ENCODE data around the gene DGCR8. TPM values are rescaled to one million over a fixed set of nuclear protein-coding genes. Genes with fewer than 3 reads are reported as not detected.

The DGCR8 gene
- total RNA-seq, 1 experiment from 2014 or later = 41.7 TPM

- TF ChIP-seq EZH2phosphoT487 (IDR thresholded peaks at IDR 0.05; ENCODE audit: borderline replicate concordance, low read length) (no peak), EZH2 (IDR thresholded peaks at IDR 0.05; ENCODE audit: low read length, unreplicated experiment) (no peak)
- TF ChIP-seq, protein P1, sequence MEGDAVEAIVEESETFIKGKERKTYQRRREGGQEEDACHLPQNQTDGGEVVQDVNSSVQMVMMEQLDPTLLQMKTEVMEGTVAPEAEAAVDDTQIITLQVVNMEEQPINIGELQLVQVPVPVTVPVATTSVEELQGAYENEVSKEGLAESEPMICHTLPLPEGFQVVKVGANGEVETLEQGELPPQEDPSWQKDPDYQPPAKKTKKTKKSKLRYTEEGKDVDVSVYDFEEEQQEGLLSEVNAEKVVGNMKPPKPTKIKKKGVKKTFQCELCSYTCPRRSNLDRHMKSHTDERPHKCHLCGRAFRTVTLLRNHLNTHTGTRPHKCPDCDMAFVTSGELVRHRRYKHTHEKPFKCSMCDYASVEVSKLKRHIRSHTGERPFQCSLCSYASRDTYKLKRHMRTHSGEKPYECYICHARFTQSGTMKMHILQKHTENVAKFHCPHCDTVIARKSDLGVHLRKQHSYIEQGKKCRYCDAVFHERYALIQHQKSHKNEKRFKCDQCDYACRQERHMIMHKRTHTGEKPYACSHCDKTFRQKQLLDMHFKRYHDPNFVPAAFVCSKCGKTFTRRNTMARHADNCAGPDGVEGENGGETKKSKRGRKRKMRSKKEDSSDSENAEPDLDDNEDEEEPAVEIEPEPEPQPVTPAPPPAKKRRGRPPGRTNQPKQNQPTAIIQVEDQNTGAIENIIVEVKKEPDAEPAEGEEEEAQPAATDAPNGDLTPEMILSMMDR (conservative IDR thresholded peaks at IDR 0.05; ENCODE audit: low read depth, low read length) = no peak
- Histone ChIP-seq H3K4me1 (ENCODE audit: insufficient read depth, low read length) (no peaks in the 10 kb centered on the region), H3F3A (ENCODE audit: low read length, unreplicated experiment) (no peaks in the 10 kb centered on the region), H3K79me2 (ENCODE audit: low read length) (no peaks in the 10 kb centered on the region), H4K20me1 (ENCODE audit: low read length) (no peaks in the 10 kb centered on the region), H3K27ac (ENCODE audit: low read length) (no peak overlapping the region), H3K27me3 (ENCODE audit: low read length) (no peaks in the 10 kb centered on the region), H3K4me2 (ENCODE audit: low read length) (no peak overlapping the region), H3K4me3 (ENCODE audit: low read length) (no peak overlapping the region), H3K9ac (ENCODE audit: low read length) (no peak overlapping the region), H3K9me3 (ENCODE audit: low read length) (no peaks in the 10 kb centered on the region), H3K36me3 (ENCODE audit: low read depth, low read length) (no peaks in the 10 kb centered on the region), H3K9me2 (replicated peaks; ENCODE audit: low read length) (no peaks in the 10 kb centered on the region), H2AFZ (ENCODE audit: low read length) (no peak overlapping the region)
- ATAC-seq (no peak), DNase-seq (no peak)
- POLR2A ChIA-PET (ENCODE audit: unreplicated experiment) = no interaction called here
- BruUV-seq (replicated peaks) = no TSS peak
- CTCF ChIA-PET = no interaction called here
- intact Hi-C loops (cut with micrococcal nuclease) = no loop called here
Measured at GRCh38 chr22:20146777-20147176, 66.7 kb downstream of the DGCR8 start.

- no peaks in the 10 kb centered on the region for H3K27me3 ChIP-seq (ENCODE audit: low read length)
- H3K9ac ChIP-seq (ENCODE audit: low read length) = no peak overlapping the region
- BruUV-seq (replicated peaks) = no TSS peak
- no peak overlapping the region for H3K27ac ChIP-seq (ENCODE audit: low read length)
- H3K4me1 ChIP-seq (ENCODE audit: insufficient read depth, low read length) = no peaks in the 10 kb centered on the region
- no peak overlapping the region for H2AFZ ChIP-seq (ENCODE audit: low read length)
- no peaks in the 10 kb centered on the region for H3K79me2 ChIP-seq (ENCODE audit: low read length)
- H3K4me2 ChIP-seq (ENCODE audit: low read length) = no peak overlapping the region
- H3K9me2 ChIP-seq (replicated peaks; ENCODE audit: low read length) = no peaks in the 10 kb centered on the region
- no peaks in the 10 kb centered on the region for H3K36me3 ChIP-seq (ENCODE audit: low read depth, low read length)
- CTCF ChIA-PET = no interaction called here
- intact Hi-C loops (cut with micrococcal nuclease) = no loop called here
- no peak for TF ChIP-seq EZH2 (IDR thresholded peaks at IDR 0.05; ENCODE audit: low read length, unreplicated experiment)
- no peaks in the 10 kb centered on the region for H4K20me1 ChIP-seq (ENCODE audit: low read length)
- DNase-seq = no peak
- H3K9me3 ChIP-seq (ENCODE audit: low read length) = no peaks in the 10 kb centered on the region
- no peak overlapping the region for H3K4me3 ChIP-seq (ENCODE audit: low read length)
- ATAC-seq = no peak
- POLR2A ChIA-PET (ENCODE audit: unreplicated experiment) = no interaction called here
- H3F3A ChIP-seq (ENCODE audit: low read length, unreplicated experiment) = no peaks in the 10 kb centered on the region
Measured at GRCh38 chr22:20147237-20147988, 67.4 kb downstream of the DGCR8 start.

DNA sequence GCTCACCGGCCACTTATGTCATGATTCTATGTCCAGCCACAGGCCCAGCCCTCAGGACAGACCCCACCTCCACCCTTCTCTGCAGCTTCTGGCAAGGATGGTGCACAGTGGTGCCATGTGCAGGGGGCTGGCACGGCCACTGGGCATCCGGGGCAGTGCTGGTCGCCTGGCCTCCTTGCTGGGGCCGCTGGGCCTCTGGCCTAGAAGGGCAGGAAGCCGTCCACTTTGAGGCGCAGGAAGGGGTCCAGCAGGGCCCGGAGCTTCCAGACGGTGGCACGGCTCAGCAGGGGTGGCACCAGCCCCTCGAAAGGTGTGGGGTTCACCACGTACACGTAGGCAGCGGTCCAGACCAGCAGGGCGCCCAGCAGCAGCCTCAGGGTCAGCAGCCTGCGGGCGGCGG, 68.4 kb downstream of the DGCR8 start:
- no peaks in the 10 kb centered on the region for H3K4me1 ChIP-seq (ENCODE audit: insufficient read depth, low read length)
- BruUV-seq (replicated peaks) = no TSS peak
- H4K20me1 ChIP-seq (ENCODE audit: low read length) = no peaks in the 10 kb centered on the region
- no peak for TF ChIP-seq EZH2 (IDR thresholded peaks at IDR 0.05; ENCODE audit: low read length, unreplicated experiment)
- TF ChIP-seq, protein P1 (conservative IDR thresholded peaks at IDR 0.05; ENCODE audit: low read depth, low read length) = no peak
- no peak for TF ChIP-seq EZH2phosphoT487 (IDR thresholded peaks at IDR 0.05; ENCODE audit: borderline replicate concordance, low read length)
- no peak for DNase-seq
- ATAC-seq = no peak
- H2AFZ ChIP-seq (ENCODE audit: low read length) = no peak overlapping the region
- H3K27me3 ChIP-seq (ENCODE audit: low read length) = no peaks in the 10 kb centered on the region
- H3K9me2 ChIP-seq (replicated peaks; ENCODE audit: low read length) = no peaks in the 10 kb centered on the region
- ChIA-PET POLR2A (ENCODE audit: unreplicated experiment) (no interaction called here), CTCF (no interaction called here)
- no peaks in the 10 kb centered on the region for H3K79me2 ChIP-seq (ENCODE audit: low read length)
- no peak overlapping the region for H3K4me3 ChIP-seq (ENCODE audit: low read length)
- no peaks in the 10 kb centered on the region for H3F3A ChIP-seq (ENCODE audit: low read length, unreplicated experiment)
- no peaks in the 10 kb centered on the region for H3K36me3 ChIP-seq (ENCODE audit: low read depth, low read length)
- no peak overlapping the region for H3K9ac ChIP-seq (ENCODE audit: low read length)
- no peaks in the 10 kb centered on the region for H3K9me3 ChIP-seq (ENCODE audit: low read length)
- no peak overlapping the region for H3K27ac ChIP-seq (ENCODE audit: low read length)
- intact Hi-C loops (cut with micrococcal nuclease) = no loop called here
- no peak overlapping the region for H3K4me2 ChIP-seq (ENCODE audit: low read length)
